ENCODE results near the gene ATP6AP2. TPM values are rescaled to one million over a fixed set of nuclear protein-coding genes. Genes with fewer than 3 reads are reported as not detected.

ATP6AP2 gene
- total and polyA plus RNA-seq, 2 of the 8 experiments (the other 6 are each of a cell fraction or from before 2014, with no cell fraction given), result 66.0 to 86.2 TPM

GRCh38 chrX:40647307-40648197, 66.8 kb downstream of the ATP6AP2 start, which contains the start of gene CXorf38 (continued):
- TF ChIP-seq HDAC2 (IDR thresholded peaks at IDR 0.05; ENCODE audit: borderline replicate concordance in 1 of 2, low read depth in 2 of 2, low read length in 2 of 2), result no peak
- TF ChIP-seq POU5F1 (IDR thresholded peaks at IDR 0.05; ENCODE audit: low read depth, low read length), result no peak
- no peak for TF ChIP-seq CEBPB (IDR thresholded peaks at IDR 0.05; ENCODE audit: low read depth, low read length)
- TF ChIP-seq E2F6 (IDR thresholded peaks at IDR 0.05), result no peak
- no peak for TF ChIP-seq KDM1A (IDR thresholded peaks at IDR 0.05; ENCODE audit: borderline replicate concordance, low read length)
- no peak for TF ChIP-seq RFX5 (IDR thresholded peaks at IDR 0.05; ENCODE audit: borderline replicate concordance, low read depth, low read length)
- peak; percentile 40 for TF ChIP-seq ASH2L (IDR thresholded peaks at IDR 0.05; ENCODE audit: low read length)
- TF ChIP-seq GABPA (IDR thresholded peaks at IDR 0.05; ENCODE audit: borderline replicate concordance, insufficient read depth, low read length), result no peak
- TF ChIP-seq EZH2 (IDR thresholded peaks at IDR 0.05; ENCODE audit: low read depth, low read length, severe bottlenecking), result no peak
- TF ChIP-seq YY1 (IDR thresholded peaks at IDR 0.05; ENCODE audit: low read depth, low read length), result no peak
- no peak for TF ChIP-seq SP2 (IDR thresholded peaks at IDR 0.05; ENCODE audit: low read length)
- TF ChIP-seq SP4 (IDR thresholded peaks at IDR 0.05; ENCODE audit: low read length), result peak; percentile 83; the same call in 1 of the 2 replicates
